ENCODE data around the gene KCNT1.

DNA sequence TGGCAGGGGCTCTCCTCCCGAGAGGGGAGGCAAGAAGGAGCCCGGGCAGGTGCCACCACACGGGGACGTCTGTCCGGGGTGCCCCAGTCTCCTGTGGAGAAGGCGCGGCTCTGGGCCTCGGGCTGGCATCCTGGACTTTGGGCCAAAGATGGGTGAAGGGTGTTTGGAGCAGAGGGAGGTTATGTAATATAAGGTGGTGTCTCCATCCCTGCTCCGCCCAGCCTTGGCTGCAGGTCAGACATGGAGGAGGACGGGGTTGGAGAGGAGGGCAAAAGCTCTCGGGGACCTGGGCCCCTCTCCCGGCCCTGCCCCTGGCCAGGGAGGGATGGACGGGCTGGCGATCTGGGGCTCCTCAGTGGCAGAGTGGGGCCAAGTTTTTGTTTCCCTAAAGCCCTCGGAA is 1.5 kb upstream of the KCNT1 start:
- TF ChIP-seq, protein P1, sequence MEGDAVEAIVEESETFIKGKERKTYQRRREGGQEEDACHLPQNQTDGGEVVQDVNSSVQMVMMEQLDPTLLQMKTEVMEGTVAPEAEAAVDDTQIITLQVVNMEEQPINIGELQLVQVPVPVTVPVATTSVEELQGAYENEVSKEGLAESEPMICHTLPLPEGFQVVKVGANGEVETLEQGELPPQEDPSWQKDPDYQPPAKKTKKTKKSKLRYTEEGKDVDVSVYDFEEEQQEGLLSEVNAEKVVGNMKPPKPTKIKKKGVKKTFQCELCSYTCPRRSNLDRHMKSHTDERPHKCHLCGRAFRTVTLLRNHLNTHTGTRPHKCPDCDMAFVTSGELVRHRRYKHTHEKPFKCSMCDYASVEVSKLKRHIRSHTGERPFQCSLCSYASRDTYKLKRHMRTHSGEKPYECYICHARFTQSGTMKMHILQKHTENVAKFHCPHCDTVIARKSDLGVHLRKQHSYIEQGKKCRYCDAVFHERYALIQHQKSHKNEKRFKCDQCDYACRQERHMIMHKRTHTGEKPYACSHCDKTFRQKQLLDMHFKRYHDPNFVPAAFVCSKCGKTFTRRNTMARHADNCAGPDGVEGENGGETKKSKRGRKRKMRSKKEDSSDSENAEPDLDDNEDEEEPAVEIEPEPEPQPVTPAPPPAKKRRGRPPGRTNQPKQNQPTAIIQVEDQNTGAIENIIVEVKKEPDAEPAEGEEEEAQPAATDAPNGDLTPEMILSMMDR (IDR thresholded peaks at IDR 0.05; ENCODE audit: low read depth, low read length) = no peak
- TF ChIP-seq POLR2A (IDR thresholded peaks at IDR 0.05; ENCODE audit: extremely low read depth, insufficient read length) = no peak
- TF ChIP-seq, protein P2, sequence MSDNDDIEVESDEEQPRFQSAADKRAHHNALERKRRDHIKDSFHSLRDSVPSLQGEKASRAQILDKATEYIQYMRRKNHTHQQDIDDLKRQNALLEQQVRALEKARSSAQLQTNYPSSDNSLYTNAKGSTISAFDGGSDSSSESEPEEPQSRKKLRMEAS (IDR thresholded peaks at IDR 0.05; ENCODE audit: low read depth, low read length) = no peak
